DMS53 (cell line): ENCODE results near the gene FOXD2.

Source experiments
- DNase-seq: peaks from one replicate; lab custom pipeline; 2025; lab: John Stamatoyannopoulos, UW

FOXD2 gene

GRCh38 chr1:47437447-47438164 lies at the start of gene FOXD2:
TSS of gene FOXD2 (plus strand) at chr1:47438044. CDS start at chr1:47438136, 92 bp downstream.
- DNase-seq: peak; percentile 98

GRCh38 chr1:47388891-47389238 lies 49.0 kb upstream of the FOXD2 start:
- DNase-seq: peak; percentile 90

GRCh38 chr1:47389731-47390130 lies 48.1 kb upstream of the FOXD2 start:
- DNase-seq: no peak

GRCh38 chr1:47390843-47391242 lies 47.0 kb upstream of the FOXD2 start:
- DNase-seq: no peak

- DNase-seq: no peak
Observed at GRCh38 chr1:47393141-47393540, 44.7 kb upstream of the FOXD2 start.

- DNase-seq: no peak
Observed at GRCh38 chr1:47395433-47395832, 42.4 kb upstream of the FOXD2 start.

GRCh38 chr1:47396671-47397196 lies 41.1 kb upstream of the FOXD2 start:
- DNase-seq: no peak

GRCh38 chr1:47399138-47399845 lies 38.6 kb upstream of the FOXD2 start:
- DNase-seq: no peak

GRCh38 chr1:47399846-47400155 lies 38.0 kb upstream of the FOXD2 start:
- DNase-seq: no peak

GRCh38 chr1:47401761-47402160 lies 36.1 kb upstream of the FOXD2 start:
- no peak for DNase-seq

GRCh38 chr1:47402591-47402990 lies 35.3 kb upstream of the FOXD2 start:
- no peak for DNase-seq

GRCh38 chr1:47403321-47403910 lies 34.4 kb upstream of the FOXD2 start:
- no peak for DNase-seq

GRCh38 chr1:47405697-47406096 lies 32.1 kb upstream of the FOXD2 start:
- DNase-seq: no peak

GRCh38 chr1:47406966-47407365 lies 30.9 kb upstream of the FOXD2 start:
- no peak for DNase-seq

GRCh38 chr1:47407481-47407880 lies 30.4 kb upstream of the FOXD2 start:
- DNase-seq: no peak

- DNase-seq: no peak
Observed at GRCh38 chr1:47409311-47410067, 28.4 kb upstream of the FOXD2 start.

GRCh38 chr1:47410068-47410455 lies 27.8 kb upstream of the FOXD2 start:
- no peak for DNase-seq

GRCh38 chr1:47411436-47411835 lies 26.4 kb upstream of the FOXD2 start:
- no peak for DNase-seq

- no peak for DNase-seq
Observed at GRCh38 chr1:47412437-47412836, 25.4 kb upstream of the FOXD2 start.

- no peak for DNase-seq
Observed at GRCh38 chr1:47415728-47416318, 22.0 kb upstream of the FOXD2 start, which contains the start of gene FOXE3. TSS of gene FOXE3 (plus strand) at chr1:47416285. CDS start at chr1:47416316, 31 bp downstream.

- peak; percentile 82 for DNase-seq
Observed at GRCh38 chr1:47416319-47417169, 21.3 kb upstream of the FOXD2 start.
